K562 (cell line): ENCODE data around the gene COQ10B.

Experiments used
- CTCF ChIP-seq, 3 experiments: IDR thresholded peaks in 2 of 3; conservative IDR thresholded peaks in 1 of 3; 2 replicates each; pipeline ENCODE4 v1.5.1; 2011 to 2012; ENCODE audit warnings: low read length in 3 of 3, mild to moderate bottlenecking in 3 of 3, control low read depth in 2 of 3, improper control_type of control experiment in 1 of 3, inconsistent platforms in 1 of 3, low read depth in 1 of 3, mixed read lengths in 1 of 3, moderate library complexity in 1 of 3; ENCODE audit not compliant: insufficient read depth in 2 of 3
- EP300 ChIP-seq: IDR thresholded peaks from 2 replicates; pipeline ENCODE4 v1.6.1; 2012; ENCODE audit warnings: low read length, improper control_type of control experiment
- GTF2F1 ChIP-seq: IDR thresholded peaks from 2 replicates; pipeline ENCODE4 v1.6.1; 2011; ENCODE audit warnings: low read depth, low read length, improper control_type of control experiment
- JUN ChIP-seq, 2 experiments: sonication (generic) in 1 of 2; formaldehyde crosslinking in 1 of 2; IDR thresholded peaks; 2 replicates each; pipeline versions ENCODE4 v1.6.1 to v1.8.0; 2012 to 2022; ENCODE audit warnings: borderline replicate concordance in 2 of 2, mild to moderate bottlenecking in 2 of 2, improper control_type of control experiment in 1 of 2, low read depth in 1 of 2, low read length in 1 of 2, missing genetic modification reagents in 1 of 2
- MTF1 ChIP-seq: fragments of 250-450 bp; sonication (Bioruptor Pico); IDR thresholded peaks from 2 replicates; pipeline ENCODE4 v1.9.0; 2021; ENCODE audit warnings: moderate library complexity, mild to moderate bottlenecking, inconsistent platforms, borderline replicate concordance
- NONO ChIP-seq, 2 experiments: fragments of 200-400 bp in 1 of 2; fragments of 450-650 bp in 1 of 2; formaldehyde crosslinking in 1 of 2; IDR thresholded peaks; 2 replicates each; pipeline ENCODE4 v1.6.1; 2017; ENCODE audit warnings: low read depth in 2 of 2, mild to moderate bottlenecking in 2 of 2, moderate library complexity in 2 of 2, low read length in 1 of 2
- POLR2A ChIP-seq: fragments of 450-650 bp; conservative IDR thresholded peaks from 2 replicates; pipeline ENCODE4 v1.6.1; 2016
- POLR2AphosphoS5 ChIP-seq: IDR thresholded peaks from 2 replicates; pipeline ENCODE4 v1.6.1; 2011; ENCODE audit warnings: mild to moderate bottlenecking, low read depth, low read length, moderate library complexity; ENCODE audit not compliant: control insufficient read depth, insufficient read depth
- RAD21 ChIP-seq, 2 experiments: fragments of 250-450 bp in 1 of 2; fragments of 450-650 bp in 1 of 2; sonication (Bioruptor Pico) in 1 of 2; formaldehyde crosslinking in 1 of 2; IDR thresholded peaks in 1 of 2; conservative IDR thresholded peaks in 1 of 2; 2 replicates each; pipeline versions ENCODE4 v1.4.0 to v1.8.0; 2020 to 2022; ENCODE audit warnings: mild to moderate bottlenecking in 2 of 2, moderate library complexity in 1 of 2
- YBX1 ChIP-seq: fragments of 450-650 bp; IDR thresholded peaks from 2 replicates; pipeline ENCODE4 v1.7.1; 2016; ENCODE audit warnings: mild to moderate bottlenecking
- ZBTB33 ChIP-seq: sonication (generic); formaldehyde crosslinking; IDR thresholded peaks from 2 replicates; pipeline ENCODE4 v1.8.1; 2023; ENCODE audit warnings: mild to moderate bottlenecking, missing genetic modification reagents
- ZNF146 ChIP-seq: IDR thresholded peaks from one replicate; pipeline ENCODE4 v1.6.1; 2018; ENCODE audit warnings: missing compliant biosample characterization; ENCODE audit not compliant: unreplicated experiment

- TF ChIP-seq CTCF (IDR thresholded peaks at IDR 0.05 in 2 of 3, conservative IDR thresholded peaks at IDR 0.05 in 1 of 3; ENCODE audit: insufficient read depth in 2 of 3, low read depth in 1 of 3, low read length in 3 of 3) (no peak), ZNF146 (CRISPR knock-in tag) (no peak), NONO (IDR thresholded peaks at IDR 0.05; ENCODE audit: low read depth in 2 of 2, low read length in 1 of 2) (no peak), JUN (IDR thresholded peaks at IDR 0.05; ENCODE audit: borderline replicate concordance, low read depth, low read length) (no peak), JUN (CRISPR knock-in tag; IDR thresholded peaks at IDR 0.05; ENCODE audit: borderline replicate concordance) (no peak), ZBTB33 (CRISPR knock-in tag) (no peak), POLR2A (no peak), GTF2F1 (no peak), MTF1 (CRISPR knock-in tag) (no peak), EP300 (no peak), RAD21 (CRISPR knock-in tag; conservative IDR thresholded peaks at IDR 0.05 in 1 of 2, IDR thresholded peaks at IDR 0.05 in 1 of 2) (no peak), POLR2AphosphoS5 (no peak), YBX1 (no peak)
These were observed 7.3 kb downstream of the COQ10B start for GRCh38 chr2:197460649-197461048.
